ENCODE data around the gene RNF212B.

Gene RNF212B

DNA sequence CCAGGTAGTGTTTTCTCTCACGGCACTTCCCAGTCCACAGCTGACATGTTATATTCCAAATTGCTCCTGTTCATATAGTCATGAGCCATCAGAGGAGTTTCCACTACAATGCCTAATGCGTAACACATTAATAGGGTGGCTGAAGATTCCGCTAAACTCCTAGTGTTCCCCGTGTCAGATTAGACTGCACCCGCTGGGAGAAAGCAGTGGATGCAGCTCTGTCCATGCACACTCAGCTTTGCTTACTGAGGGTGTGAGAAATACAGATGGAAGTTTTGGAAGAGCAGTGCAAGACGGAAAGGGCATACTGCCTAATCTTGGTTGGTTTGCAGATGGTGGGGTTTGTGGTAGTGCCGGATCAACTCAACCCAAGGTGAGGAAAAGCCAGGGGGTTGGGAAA, 59.4 kb downstream of the RNF212B start:
- no peak for DNase-seq (ENCODE audit: low read depth)

GRCh38 chr14:23297611-23298277, 60.0 kb downstream of the RNF212B start:
- no peak for DNase-seq (ENCODE audit: low read depth)

DNA sequence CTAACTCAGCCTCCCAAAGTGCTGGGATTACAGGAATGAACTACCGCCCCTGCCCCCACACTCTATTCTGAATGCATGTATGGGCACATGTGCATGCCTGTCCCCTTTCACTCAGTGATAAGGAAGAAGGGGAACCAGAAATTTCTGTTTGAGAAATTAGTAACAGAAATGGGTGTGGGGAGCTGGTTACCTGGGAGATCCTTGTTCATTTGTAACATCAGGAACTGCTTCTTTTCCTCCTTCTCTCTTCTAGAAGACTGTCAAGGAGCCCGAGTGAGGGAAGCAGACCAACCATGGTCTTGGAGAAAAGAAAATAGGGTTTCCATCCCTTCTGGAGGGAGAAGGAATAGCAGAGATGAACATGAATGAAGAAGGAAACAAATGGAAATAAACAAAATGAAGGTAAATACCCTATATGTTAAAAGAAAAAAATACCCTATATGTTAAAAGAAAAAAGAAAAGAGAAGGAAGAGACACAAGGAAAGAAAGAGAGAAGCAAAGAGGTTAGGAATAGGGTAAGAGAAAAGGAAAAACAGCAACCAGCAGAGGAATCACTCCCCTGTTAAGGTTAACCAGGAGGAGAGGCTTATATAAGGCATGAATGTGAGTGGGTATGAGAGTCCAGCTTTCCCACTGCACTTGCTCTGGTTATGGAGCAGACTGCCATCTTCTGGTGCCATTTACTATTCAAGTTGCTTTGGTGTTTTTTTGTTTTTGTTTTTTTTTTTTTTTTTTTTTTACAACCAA, 61.6 kb downstream of the RNF212B start:
- DNase-seq (ENCODE audit: low read depth): no peak

DNA sequence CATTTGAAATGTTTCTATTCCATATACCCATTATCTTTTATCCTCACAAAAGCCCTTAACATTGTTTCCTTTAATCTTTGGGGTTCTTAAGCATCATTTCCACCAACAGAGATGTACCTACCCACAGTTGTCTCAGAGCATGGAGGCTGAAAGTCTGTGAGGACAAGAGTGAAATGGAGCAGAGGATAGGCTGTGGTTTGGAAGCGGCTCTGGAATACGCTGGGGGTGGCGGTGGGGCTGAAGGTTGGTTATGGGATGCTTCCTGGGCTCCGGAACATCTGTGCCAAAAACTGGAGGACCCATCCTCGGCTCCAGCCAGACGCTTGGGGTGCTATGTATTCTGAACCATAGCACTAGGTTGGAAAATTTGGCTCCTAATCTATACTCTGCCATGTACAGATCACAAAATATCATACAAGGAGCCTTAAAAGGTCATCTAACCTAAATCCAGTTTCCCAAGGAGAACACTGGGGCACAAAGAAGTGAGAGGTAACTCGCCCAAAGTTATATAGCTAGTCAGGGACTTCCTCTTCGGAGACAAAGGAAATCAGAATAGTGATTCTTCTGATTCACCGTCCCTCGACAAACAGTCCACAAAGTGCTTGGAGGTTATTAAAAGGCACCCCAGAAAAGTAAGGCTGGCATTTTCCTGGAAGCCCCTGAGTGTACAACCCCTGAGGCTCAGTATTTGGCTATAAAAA, 62.4 kb downstream of the RNF212B start:
- no peak for DNase-seq (ENCODE audit: low read depth)

DNA sequence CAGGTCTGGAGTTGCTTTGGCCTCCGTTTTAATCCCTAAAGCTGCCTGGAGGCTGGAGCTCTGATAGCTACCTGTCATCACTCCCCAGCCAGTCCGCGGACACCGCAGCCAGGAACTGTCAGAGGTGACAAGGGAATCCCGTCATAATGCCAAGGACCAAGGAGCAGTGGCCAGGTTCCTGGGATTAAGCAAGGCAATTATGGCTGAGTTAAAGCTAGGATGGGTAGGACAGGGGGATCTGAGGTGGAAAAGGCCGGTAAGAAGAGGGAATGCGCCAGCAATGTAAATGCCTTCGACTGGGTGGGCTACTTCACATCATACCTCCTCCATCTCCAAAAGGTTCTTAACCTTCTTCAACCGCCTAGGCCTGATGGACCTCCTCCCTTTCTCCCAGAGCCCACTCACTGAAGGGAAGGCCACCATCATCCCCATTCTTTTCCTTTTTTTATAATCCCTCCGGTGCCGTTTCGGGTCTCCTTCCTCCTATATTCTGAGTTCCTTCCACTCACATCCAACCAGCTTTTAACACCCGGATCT, 63.0 kb downstream of the RNF212B start:
- DNase-seq (ENCODE audit: low read depth): no peak

GRCh38 chr14:23301288-23301968, 63.7 kb downstream of the RNF212B start:
- DNase-seq (ENCODE audit: low read depth): peak; percentile 95

- peak; percentile 44 for DNase-seq (ENCODE audit: low read depth)
These were observed 64.2 kb downstream of the RNF212B start for GRCh38 chr14:23301969-23302289.

DNA sequence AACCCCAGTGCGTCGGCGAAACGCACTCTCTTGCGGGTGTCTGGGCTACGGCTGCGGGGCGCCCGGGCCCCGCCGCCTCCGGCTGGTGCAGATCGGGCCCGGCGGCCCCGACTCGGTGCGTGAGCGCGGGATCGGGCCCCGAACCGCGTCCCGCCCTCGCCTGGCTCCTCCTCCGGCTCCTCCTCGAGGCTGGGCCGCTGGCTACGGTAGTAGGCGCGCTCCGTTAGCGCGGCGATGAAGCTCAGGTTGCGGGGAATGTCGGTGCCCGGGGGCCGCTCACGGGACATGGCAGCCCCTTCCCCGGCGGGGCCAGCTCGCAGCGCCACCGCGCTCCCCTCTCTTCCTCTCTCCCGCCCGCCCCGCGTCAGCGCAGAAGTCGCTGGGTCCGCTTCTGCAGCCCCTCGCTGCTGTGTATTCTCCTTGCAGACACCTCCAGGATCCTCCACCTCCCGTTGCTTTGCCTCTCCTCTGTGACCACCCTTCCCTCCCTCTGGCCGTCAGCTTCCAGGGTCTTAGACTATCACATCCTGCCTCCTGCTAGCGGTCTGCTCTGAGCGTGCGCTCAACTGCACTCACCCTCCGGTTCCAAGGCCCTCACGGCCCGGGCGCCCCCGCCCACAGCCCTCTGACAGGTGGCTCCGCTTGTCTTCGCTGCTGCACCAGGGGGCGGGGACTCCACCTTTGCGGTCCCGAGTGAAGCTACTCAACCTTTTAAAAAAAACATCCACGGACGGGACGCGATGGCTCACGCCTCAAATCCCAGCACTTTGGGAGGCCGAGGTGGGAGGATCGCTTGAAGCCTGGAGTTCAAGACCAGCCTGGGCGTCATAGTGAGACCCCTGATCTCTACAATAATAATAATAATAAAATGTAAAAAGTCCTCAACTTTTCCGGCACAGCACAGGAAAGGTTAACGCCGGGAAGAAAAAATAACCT, 64.8 kb downstream of the RNF212B start, which contains the start of gene PPP1R3E:
Gene PPP1R3E, minus strand, starts transcription at position 570 of the 936 bp plus-strand sequence. Its CDS starts 283 bp downstream, at position 287.
- DNase-seq (ENCODE audit: low read depth): peak; percentile 90

DNA sequence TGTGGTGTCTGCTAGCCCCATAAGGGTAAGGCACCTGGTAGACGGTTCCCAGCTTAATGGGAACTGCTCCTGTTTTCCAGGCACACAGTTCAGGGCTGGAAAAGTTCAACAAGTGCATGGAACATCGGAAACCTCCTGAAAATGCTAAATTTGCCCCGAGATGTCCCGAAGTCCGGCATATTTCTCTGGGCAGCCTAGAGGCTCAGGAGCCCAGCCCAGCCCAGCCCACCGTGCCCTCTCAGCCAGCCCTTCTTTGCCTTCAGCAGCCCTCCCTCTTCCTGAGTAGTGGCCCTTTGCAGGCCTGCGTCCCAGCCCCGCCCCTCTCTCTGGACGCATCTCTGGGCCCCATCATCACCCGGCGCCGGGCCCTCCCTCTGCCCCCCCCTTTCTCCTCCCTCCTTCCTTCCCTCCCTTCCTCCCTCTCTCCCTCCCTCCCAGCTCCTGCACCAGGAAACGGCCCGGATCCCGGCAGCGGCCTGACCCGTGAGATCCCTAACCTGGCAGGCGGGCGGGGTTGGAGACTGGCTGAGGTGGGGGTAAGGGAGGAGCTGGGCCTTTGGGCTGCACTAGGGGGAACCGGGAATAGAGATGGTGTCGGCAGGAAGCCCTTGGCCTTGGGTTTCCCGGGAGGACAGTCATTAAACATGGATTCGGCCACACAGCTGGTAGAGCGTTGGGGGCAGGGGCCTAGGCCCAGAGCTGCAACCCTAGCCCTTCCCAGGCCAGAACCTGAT, 68.8 kb downstream of the RNF212B start, which contains the start of gene BCL2L2:
Gene BCL2L2, plus strand, starts transcription at position 422 of the 734 bp plus-strand sequence. CDS start 935 bp downstream, outside the sequence.
- DNase-seq (ENCODE audit: low read depth): no peak

DNA sequence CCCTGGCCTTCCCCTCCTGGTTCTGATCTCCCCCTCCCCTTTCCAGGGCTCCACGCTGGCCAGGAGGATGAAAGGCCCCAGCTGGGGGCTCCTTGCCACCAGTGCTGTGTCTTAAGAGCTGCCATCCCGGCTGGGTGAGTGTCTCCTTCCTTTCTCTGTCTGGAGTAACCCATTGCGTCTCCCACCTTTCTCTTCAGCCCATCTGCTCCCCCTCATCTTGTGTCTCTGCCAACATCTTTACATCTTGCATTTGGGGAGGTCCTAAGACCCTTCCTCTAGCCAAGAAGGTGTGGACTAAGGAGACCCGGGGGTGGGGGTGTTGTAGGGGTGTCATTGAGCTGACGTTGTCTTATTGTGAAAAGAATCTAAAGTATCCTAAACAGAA, 69.4 kb downstream of the RNF212B start:
- no peak for DNase-seq (ENCODE audit: low read depth)

GRCh38 chr14:23307687-23308644, 70.2 kb downstream of the RNF212B start:
- no peak for DNase-seq (ENCODE audit: low read depth)

GRCh38 chr14:23308721-23309445, 71.1 kb downstream of the RNF212B start:
- DNase-seq (ENCODE audit: low read depth): no peak

- no peak for DNase-seq (ENCODE audit: low read depth)
These were observed 72.8 kb downstream of the RNF212B start for GRCh38 chr14:23310546-23310945.

GRCh38 chr14:23316300-23316699, 78.6 kb downstream of the RNF212B start:
- DNase-seq (ENCODE audit: low read depth): no peak

DNA sequence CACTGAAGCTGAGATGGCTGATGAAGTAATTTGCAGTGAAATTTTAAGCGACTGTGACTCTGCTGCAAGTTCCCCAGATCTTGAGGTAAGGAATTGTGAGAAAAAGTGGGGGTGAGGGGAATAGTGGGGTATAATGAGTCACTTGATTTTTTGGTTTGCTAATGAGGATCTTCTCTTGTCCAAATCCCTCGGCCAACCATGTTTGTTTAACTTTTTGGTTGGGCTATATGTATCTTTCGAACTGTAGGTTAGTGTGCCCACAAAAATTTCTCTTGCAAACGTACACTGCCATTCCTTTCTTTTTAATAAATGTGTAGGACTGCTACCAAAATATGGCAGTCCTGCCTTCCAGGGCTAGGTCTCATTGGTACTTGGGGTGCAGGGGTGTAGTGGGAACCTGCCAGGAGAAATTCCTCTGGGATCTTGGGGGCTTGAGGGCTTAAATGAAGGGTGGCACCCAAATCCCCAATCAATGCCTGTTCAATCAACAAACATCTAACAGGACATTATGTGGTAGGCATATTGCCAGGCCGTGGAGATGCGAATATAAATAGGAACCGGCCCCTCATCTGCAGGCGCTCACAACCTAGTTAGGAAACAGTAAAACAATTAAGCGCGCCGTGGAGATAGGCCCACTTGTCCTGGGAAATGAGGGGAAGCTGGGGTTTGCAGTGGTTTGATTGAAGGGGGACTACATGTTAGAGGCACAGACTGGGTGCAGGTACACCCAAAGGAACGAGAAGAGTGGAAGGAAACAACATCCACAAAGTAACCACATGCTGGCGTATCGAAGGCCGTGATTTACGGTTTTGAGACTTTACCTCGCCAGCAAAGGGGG, 82.2 kb downstream of the RNF212B start:
- DNase-seq (ENCODE audit: low read depth): no peak

DNA sequence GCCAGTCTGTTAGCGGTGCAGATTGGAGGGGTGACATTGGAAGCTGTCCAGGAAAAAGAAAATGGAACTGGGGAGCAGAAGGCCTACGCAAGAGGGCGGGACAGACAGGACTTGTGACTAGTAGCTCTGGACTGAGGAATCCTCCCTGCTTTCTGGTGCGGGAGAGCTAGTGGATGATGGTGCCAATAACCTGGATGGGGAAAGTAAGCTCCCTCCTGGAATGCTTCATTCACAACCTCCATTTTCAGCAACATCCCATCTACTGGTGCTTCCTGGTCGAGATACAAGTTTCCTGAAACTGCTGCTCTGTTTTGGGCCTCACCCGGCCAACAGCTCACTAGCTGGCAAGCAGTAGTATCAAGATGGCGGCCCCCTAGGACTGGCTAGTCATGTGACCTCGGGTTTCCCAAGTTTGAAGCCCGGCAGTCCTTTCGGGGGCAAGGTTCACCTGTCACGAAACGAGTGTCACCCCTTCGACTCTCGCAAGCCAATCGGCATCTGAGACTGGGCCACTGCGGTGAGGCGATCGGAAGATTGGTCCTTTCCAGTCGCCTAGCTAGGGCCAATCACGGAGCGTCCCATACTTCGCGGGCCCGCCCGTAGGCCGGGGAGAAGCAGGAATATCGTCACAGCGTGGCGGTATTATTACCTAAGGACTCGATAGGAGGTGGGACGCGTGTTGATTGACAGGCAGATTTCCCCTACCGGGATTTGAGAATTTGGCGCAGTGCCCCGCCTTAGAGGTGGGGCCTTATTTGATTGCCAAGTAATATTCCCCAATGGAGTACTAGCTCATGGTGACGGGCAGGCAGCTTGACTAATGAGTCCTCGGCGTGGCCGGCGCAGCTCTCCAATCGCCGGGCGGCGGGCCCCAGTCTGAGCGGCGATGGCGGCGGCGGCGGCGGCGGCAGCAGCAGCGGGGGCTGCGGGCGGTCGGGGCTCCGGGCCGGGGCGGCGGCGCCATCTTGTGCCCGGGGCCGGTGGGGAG, 83.1 kb downstream of the RNF212B start, which contains the start of gene PABPN1:
Gene PABPN1, plus strand, starts transcription at position 874 of the 988 bp plus-strand sequence. Its CDS starts 13 bp downstream, at position 887.
- peak; percentile 96 for DNase-seq (ENCODE audit: low read depth)
